ENCODE results near the gene CSDE1. TPM values are rescaled to one million over a fixed set of nuclear protein-coding genes. Genes with fewer than 3 reads are reported as not detected.
"Not testable (repeated sequence)": the region's sequence is repeated elsewhere in the genome, so short reads cannot be mapped to it uniquely, and the experiment has no call there.

The CSDE1 gene
- 100 to 1,000 TPM; 508 to 582 (median 527) TPM for total RNA-seq (2021; fragmentation: NEBNext Ultra II Directional; extraction: Animal tissue kit (Norgen Biotek cat#: 25700))
- long read RNA-seq, full-length matches to known transcripts: 387 of 526 reads
- long read RNA-seq, partial matches to known transcripts: 101 of 526 reads
- long read RNA-seq, other reads (novel, unspliced or antisense): 38 of 526 reads

DNA sequence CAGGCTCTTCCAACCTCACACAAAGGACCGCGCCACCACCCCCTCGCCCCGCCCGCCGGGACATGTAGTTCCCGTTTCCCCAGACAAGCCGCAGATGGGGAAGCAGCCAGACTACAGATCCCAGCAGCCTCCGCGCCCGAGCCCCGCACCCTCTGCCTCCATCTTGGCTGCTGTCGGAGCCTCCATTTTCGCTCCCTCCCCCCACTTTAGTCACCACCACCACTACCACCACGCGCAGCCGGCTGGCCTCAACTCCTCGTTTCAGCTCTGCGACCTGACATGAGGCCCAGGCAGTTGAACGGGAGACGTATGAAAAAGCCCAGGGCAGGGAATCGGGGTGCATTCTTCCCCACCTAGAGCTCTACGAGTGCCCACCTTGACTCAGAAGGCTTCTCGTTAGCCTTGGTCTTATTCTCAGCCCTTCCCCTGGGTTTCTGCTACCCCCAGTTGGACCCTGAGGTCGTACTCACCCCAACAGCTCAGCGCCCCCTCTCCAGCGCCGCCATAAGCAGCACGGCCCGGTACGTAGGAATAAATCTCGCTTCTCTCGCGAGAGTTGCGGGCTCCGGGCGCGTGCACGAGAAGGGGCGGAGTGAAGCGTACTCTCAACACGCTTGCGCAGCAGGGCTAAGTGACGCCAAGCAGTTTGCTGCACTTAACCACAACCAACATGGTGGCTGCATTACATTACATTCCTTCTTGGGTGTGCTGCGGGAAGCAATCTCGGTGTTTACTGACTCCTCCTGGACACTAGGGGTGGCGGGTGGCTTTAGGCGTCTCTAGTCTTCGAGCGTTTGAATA, at the start of gene CSDE1:
Gene CSDE1 (minus strand): TSS at position 530 of the 801 bp plus-strand sequence. CDS start 18,094 bp downstream, outside the sequence.
- DNase-seq: peak; percentile 99
- Mint-ChIP-seq H3K27me3 (ENCODE audit: insufficient read depth) (no peaks in the 10 kb centered on the region), H3K27ac (peak within 1 kb of the TSS; percentile 100), H3K36me3 (ENCODE audit: low read depth) (peaks cover 16% of the 10 kb centered on the region), H3K4me3 (peak within 1 kb of the TSS; percentile 92), H3K9me3 (no peaks in the 10 kb centered on the region), H3K4me1 (ENCODE audit: low read depth) (peaks cover 55% of the 10 kb centered on the region)
- TF ChIP-seq, protein P1, sequence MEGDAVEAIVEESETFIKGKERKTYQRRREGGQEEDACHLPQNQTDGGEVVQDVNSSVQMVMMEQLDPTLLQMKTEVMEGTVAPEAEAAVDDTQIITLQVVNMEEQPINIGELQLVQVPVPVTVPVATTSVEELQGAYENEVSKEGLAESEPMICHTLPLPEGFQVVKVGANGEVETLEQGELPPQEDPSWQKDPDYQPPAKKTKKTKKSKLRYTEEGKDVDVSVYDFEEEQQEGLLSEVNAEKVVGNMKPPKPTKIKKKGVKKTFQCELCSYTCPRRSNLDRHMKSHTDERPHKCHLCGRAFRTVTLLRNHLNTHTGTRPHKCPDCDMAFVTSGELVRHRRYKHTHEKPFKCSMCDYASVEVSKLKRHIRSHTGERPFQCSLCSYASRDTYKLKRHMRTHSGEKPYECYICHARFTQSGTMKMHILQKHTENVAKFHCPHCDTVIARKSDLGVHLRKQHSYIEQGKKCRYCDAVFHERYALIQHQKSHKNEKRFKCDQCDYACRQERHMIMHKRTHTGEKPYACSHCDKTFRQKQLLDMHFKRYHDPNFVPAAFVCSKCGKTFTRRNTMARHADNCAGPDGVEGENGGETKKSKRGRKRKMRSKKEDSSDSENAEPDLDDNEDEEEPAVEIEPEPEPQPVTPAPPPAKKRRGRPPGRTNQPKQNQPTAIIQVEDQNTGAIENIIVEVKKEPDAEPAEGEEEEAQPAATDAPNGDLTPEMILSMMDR (IDR thresholded peaks at IDR 0.05): peak; percentile 66

DNA sequence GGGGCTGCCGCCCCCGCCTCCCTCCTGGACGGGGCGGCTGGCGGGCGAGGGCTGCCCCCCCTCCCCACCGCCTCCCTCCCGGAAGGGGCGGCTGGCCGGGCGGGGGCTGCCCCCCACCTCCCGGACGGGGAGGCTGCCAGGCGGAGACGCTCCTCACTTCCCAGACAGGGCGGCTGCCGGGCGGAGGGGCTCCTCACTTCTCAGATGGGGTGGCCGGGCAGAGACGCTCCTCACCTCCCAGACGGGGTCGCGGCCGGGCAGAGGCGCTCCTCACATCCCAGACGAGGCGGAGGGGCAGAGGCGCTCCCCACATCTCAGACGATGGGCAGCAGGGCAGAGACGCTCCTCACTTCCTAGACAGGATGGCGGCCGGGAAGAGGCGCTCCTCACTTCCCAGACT, 46.7 kb upstream of the CSDE1 start:
- not testable (repeated sequence) for DNase-seq; H3K9me3 Mint-ChIP-seq; H3K4me3 Mint-ChIP-seq; H3K27ac Mint-ChIP-seq; H3K4me1 Mint-ChIP-seq (ENCODE audit: low read depth); H3K36me3 Mint-ChIP-seq (ENCODE audit: low read depth)
- H3K27me3 Mint-ChIP-seq (ENCODE audit: insufficient read depth): peaks cover 20% of the 10 kb centered on the region

DNA sequence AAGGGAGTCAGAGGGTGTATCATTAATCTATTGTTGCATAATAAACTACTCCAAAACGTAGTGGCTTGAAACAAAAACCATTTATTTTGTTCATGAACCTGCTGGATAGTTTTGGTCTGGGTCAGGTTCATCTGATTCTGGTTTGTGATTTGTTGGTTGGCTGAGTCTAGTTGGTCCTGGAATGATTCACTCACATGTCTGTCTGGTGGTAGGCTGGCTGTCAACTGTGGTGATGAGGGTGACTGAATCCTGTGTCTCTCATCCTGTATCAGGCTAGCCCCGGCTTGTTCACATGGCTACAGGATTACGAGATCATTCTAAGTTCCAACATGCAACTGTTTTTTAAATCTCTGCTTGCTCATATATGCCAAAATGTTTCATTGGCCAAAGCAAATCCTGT, 45.2 kb upstream of the CSDE1 start:
- no peaks in the 10 kb centered on the region for H3K36me3 Mint-ChIP-seq (ENCODE audit: low read depth)
- DNase-seq: no peak
- H3K4me3 Mint-ChIP-seq: no peak overlapping the region

DNA sequence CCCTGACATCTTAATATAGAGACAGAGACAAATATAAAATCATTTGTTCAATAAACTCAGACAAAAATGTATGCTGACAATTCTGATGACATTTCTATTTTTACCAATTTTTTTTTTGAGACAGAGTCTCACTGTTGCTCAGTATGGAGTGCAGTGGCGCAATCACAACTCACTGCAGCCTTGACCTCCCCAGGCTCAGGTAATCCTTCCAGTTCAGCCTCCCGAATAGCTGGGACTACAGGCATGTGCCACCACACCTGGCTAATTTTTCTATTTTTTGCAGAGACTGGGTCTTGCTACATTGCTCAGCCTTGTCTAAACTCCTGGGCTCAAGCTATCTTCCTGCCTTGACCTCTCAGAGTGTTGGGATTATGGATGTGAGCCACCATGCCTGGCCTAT, 36.3 kb upstream of the CSDE1 start:
- Mint-ChIP-seq H3K4me3 (no peak overlapping the region), H3K36me3 (ENCODE audit: low read depth) (no peaks in the 10 kb centered on the region), H3K27me3 (ENCODE audit: insufficient read depth) (peaks cover 10% of the 10 kb centered on the region), H3K4me1 (ENCODE audit: low read depth) (no peaks in the 10 kb centered on the region), H3K9me3 (no peaks in the 10 kb centered on the region), H3K27ac (no peak overlapping the region)
- no peak for DNase-seq
- TF ChIP-seq, protein P1 (IDR thresholded peaks at IDR 0.05): no peak

More for the DNA sequence above, 45.2 kb upstream of the CSDE1 start:
- no peaks in the 10 kb centered on the region for H3K9me3 Mint-ChIP-seq
- H3K27ac Mint-ChIP-seq: no peak overlapping the region
- TF ChIP-seq, protein P1 (IDR thresholded peaks at IDR 0.05): no peak
- H3K27me3 Mint-ChIP-seq (ENCODE audit: insufficient read depth): peaks cover 20% of the 10 kb centered on the region
- H3K4me1 Mint-ChIP-seq (ENCODE audit: low read depth): no peaks in the 10 kb centered on the region

DNA sequence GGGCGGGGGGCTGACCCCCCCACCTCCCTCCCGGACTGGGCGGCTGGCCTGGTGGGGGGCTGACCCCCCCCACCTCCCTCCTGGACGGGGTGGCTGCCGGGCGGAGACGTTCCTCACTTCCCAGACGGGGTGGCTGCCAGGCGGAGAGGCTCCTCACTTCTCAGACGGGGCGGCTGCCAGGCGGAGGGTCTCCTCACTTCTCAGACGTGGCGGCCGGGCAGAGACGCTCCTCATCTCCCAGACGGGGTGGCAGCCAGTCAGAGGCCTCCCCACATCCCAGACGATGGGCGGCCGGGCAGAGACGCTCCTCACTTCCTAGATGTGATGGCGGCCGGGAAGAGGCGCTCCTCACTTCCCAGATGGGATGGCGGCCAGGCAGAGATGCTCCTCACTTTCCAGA, 32.8 kb upstream of the CSDE1 start:
- H3K27me3 Mint-ChIP-seq (ENCODE audit: insufficient read depth): peaks cover 22% of the 10 kb centered on the region
- not testable (repeated sequence) for H3K4me1 Mint-ChIP-seq (ENCODE audit: low read depth); H3K27ac Mint-ChIP-seq; H3K4me3 Mint-ChIP-seq; DNase-seq
- peaks cover 16% of the 10 kb centered on the region for H3K36me3 Mint-ChIP-seq (ENCODE audit: low read depth)
- H3K9me3 Mint-ChIP-seq: peaks cover 17% of the 10 kb centered on the region

DNA sequence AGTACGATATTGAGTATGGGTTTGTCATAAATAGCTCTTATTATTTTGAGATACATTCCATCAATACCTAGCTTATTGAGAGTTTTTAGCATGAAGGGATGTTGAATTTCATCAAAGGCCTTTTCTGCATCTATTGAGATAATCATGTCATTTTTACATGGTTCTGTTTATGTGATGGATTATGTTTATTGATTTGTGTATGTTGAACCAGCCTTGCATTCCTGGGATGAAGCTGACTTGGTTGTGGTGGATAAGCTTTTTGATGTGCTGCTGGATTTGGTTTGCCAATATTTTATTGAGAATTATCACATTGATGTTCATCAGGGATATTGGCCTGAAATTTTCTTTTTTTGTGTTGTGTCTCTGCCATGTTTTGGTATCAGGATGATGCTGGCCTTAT, 28.7 kb upstream of the CSDE1 start:
- peaks cover 16% of the 10 kb centered on the region for H3K36me3 Mint-ChIP-seq (ENCODE audit: low read depth)
- not testable (repeated sequence) for H3K4me3 Mint-ChIP-seq; DNase-seq; H3K27ac Mint-ChIP-seq; H3K4me1 Mint-ChIP-seq (ENCODE audit: low read depth)
- H3K9me3 Mint-ChIP-seq: peaks cover 21% of the 10 kb centered on the region
- peaks cover 21% of the 10 kb centered on the region for H3K27me3 Mint-ChIP-seq (ENCODE audit: insufficient read depth)

DNA sequence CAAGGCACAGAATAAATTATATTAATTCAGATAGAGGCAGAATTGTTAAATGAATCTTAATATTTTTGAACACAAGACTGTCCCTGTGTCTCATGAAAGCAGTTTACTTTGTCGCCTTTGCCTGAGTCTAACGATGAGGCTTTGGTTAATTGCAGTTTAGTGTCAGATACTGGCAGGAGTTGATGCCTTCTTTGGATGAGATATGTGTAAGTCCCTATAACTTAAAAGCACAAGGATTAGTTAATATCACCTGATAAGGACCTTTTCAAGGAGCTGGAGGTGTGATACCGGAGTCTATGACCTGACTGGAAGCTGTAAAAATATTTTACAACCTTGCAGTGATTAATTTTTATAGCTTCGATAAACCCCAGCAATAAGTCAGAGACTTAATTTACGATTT, 24.7 kb upstream of the CSDE1 start:
- peaks cover 25% of the 10 kb centered on the region for H3K4me1 Mint-ChIP-seq (ENCODE audit: low read depth)
- TF ChIP-seq, protein P1 (IDR thresholded peaks at IDR 0.05): no peak
- H3K4me3 Mint-ChIP-seq: no peak overlapping the region
- DNase-seq: no peak
- H3K27ac Mint-ChIP-seq: no peak overlapping the region
- H3K27me3 Mint-ChIP-seq (ENCODE audit: insufficient read depth): peaks cover 10% of the 10 kb centered on the region
- peaks cover 28% of the 10 kb centered on the region for H3K36me3 Mint-ChIP-seq (ENCODE audit: low read depth)
- peaks cover 21% of the 10 kb centered on the region for H3K9me3 Mint-ChIP-seq
